GM12801 (cell line): ENCODE results near the gene LIPT2.

ENCODE experiments used
- CTCF ChIP-seq: IDR thresholded peaks from one replicate; pipeline ENCODE4 v1.5.1; 2011; ENCODE audit warnings: control low read depth; ENCODE audit not compliant: insufficient read length; ENCODE audit errors: extremely low read depth

Gene LIPT2

GRCh38 chr11:74476536-74476935 lies 17.0 kb downstream of the LIPT2 start:
- no peak for TF ChIP-seq CTCF

DNA sequence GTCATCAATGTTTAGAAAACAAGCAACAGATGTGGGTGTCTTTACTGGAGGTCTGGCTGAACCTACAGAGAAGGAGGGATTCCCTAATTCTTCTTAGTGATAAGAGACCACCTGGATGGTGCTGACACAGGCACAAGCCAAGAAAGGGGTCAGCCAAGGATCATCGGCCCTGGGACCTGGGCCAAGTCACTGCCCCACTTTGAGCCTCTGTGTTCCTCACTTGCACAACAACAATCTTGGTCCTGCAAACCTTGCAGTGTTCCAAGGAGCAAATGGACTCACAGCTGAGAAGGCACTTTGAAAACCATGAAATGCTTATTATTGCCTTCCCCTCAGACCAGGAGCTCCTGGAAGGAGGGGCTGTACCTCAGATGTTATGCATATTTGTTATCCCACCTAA lies 19.2 kb downstream of the LIPT2 start:
- no peak for TF ChIP-seq CTCF

GRCh38 chr11:74473382-74474173 lies 19.9 kb downstream of the LIPT2 start:
- no peak for TF ChIP-seq CTCF

DNA sequence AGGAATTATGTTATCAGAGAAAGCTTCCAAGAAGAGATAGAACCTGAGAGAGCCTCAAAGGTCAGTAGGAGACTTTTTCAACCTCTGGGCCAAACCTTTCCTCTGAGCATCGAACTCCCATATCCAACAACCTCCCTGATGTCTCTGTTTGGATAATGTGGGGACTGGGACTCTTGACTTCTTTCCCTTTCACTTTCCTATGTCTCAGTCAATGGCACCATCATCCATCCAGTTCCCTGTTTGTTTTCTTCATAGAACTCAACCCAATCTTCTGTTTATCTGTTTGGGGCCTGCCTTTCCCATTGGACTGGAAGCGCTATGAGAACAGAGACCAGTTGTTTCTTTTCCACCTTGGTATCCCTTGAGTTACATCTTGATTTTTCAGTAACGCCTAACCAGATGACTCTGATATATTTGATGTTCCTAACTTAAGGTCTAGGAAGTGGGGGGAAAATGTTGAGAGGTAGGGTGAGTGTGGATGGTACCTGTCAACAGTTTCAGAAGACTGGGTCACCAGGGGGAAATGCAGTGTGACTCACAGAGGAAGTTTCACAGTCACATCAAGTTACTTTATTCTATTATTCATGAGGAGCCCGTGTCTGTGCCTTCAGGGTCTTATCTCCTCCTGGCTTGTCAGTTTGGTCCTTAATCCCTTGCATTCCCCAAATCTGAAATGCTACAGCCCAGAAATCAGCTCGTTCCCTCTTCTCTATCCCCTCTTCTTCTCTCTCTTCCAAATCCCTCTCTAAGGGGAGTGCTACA lies 21.7 kb downstream of the LIPT2 start:
- no peak for TF ChIP-seq CTCF

DNA sequence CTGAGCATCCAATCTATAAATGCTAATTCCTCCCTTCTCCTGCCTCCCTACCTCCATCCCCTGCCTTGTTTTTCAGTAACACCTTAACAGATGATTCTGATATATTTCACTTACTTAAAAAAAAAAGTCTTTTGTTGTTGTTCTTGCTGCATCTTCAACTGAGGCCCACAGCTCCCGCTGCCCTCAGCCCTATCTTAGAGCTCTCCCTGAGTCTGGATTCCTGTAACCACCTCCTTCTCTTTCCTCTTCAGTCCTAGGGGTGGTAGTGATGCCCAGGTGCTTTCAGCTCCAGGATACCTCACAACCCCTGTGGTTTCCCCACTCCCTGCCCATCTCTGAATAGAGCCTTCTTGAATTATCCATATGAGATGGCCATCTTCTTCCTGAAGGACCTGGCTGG lies 22.5 kb downstream of the LIPT2 start:
- TF ChIP-seq CTCF, result no peak

- no peak for TF ChIP-seq CTCF
These were observed 23.0 kb downstream of the LIPT2 start for GRCh38 chr11:74470526-74470925.

GRCh38 chr11:74468936-74469335 lies 24.6 kb downstream of the LIPT2 start:
- no peak for TF ChIP-seq CTCF
